DMS114 treated with DMSO at 0.1 percent for 48 hours (cell line): ENCODE measurements around the gene CTXN1.

Source experiments
- DNase-seq: peaks from one replicate; lab custom pipeline; 2025; ENCODE audit not compliant: unreplicated experiment; lab: John Stamatoyannopoulos, UW

Gene CTXN1

GRCh38 chr19:7915250-7916102, 10.5 kb downstream of the CTXN1 start:
- DNase-seq = no peak

- no peak for DNase-seq
Observed at GRCh38 chr19:7914598-7915045, 11.3 kb downstream of the CTXN1 start, which contains the start of gene TGFBR3L. TGFBR3L (plus strand) TSS chr19:7914830.

- no peak for DNase-seq
Observed at GRCh38 chr19:7914099-7914498, 11.8 kb downstream of the CTXN1 start.

GRCh38 chr19:7913652-7914051, 12.3 kb downstream of the CTXN1 start:
- DNase-seq = no peak

GRCh38 chr19:7912697-7913564, 13.0 kb downstream of the CTXN1 start:
- DNase-seq = no peak

- DNase-seq = no peak
Observed at GRCh38 chr19:7912144-7912696, 13.7 kb downstream of the CTXN1 start.

GRCh38 chr19:7911508-7912143, 14.3 kb downstream of the CTXN1 start:
- DNase-seq = no peak

- no peak for DNase-seq
Observed at GRCh38 chr19:7910321-7911161, 15.4 kb downstream of the CTXN1 start.

- DNase-seq = no peak
Observed at GRCh38 chr19:7909471-7910067, 16.4 kb downstream of the CTXN1 start.

- DNase-seq = no peak
Observed at GRCh38 chr19:7908742-7909461, 17.0 kb downstream of the CTXN1 start.

GRCh38 chr19:7908078-7908699, 17.7 kb downstream of the CTXN1 start:
- DNase-seq = no peak

- DNase-seq = no peak
Observed at GRCh38 chr19:7907544-7907943, 18.4 kb downstream of the CTXN1 start.

GRCh38 chr19:7907122-7907521, 18.8 kb downstream of the CTXN1 start:
- DNase-seq = no peak

- no peak for DNase-seq
Observed at GRCh38 chr19:7905859-7906258, 20.1 kb downstream of the CTXN1 start.

- no peak for DNase-seq
Observed at GRCh38 chr19:7905268-7905667, 20.7 kb downstream of the CTXN1 start.

GRCh38 chr19:7904074-7905020, 21.6 kb downstream of the CTXN1 start:
- no peak for DNase-seq

- peak; percentile 94 for DNase-seq
Observed at GRCh38 chr19:7903244-7904073, 22.5 kb downstream of the CTXN1 start, which contains the start of gene MAP2K7. MAP2K7 (plus strand) TSS chr19:7903877; CDS start chr19:7903945, 68 bp downstream.
